Epidermal melanocyte (primary cell): ENCODE data around the gene FAM227A.

ENCODE experiments used
- DNase-seq: peaks from one replicate; pipeline ENCODE4 v3.0.0; 2011; ENCODE audit warnings: low spot score; ENCODE audit not compliant: insufficient read length

The FAM227A gene

DNA sequence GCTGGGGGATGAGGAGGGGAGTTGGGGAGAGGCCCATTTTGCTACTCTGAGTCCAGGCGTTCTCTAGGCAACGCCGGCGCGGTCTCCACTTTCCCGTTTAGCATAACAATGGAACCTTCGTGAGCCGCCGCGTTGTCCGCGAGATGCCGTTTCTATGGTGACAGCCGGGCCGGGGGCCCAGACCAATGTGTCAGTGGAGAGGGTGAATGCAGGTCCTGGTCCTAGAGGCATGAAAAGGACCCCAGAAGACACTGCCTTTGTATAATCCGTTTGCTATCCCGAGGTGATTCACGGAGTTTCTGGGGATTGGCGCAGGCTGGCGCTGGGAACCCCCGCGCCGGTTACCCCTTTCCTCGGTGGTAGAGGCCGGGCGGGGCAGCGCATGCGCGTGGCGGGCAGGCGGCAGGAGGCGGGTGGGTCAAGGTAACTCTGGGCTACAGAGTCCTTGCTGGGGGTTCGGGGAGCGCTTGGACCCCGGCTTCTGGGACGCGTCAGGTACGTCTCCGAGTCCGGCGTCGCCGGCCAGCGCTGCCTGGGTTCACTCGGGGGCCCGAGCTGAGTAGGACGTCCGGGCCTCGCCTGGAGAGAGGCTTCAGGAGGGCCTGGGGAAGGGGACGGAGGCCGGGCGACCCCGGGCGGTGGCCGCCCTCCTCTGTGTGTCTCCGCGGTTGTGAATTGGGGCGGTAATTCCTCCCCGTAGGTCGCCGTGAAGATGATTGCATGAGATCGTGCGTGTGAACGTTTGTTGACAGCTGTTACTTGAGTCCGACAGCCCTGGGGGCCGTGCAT, at the start of gene FAM227A, which contains the start of gene CBY1:
Gene FAM227A (minus strand): TSS at position 137 of the 789 bp plus-strand sequence. CDS start 6,224 bp downstream, outside the sequence.
Gene CBY1 (plus strand): TSS at position 383 of the 789 bp plus-strand sequence. CDS start 11,417 bp downstream, outside the sequence.
- peak; percentile 91 for DNase-seq

GRCh38 chr22:38705235-38706100, 49.3 kb upstream of the FAM227A start, which contains the start of gene GTPBP1:
Gene GTPBP1, plus strand, starts transcription at chr22:38705944. Its CDS starts 12 bp downstream, at chr22:38705956.
- DNase-seq, result peak; percentile 99

GRCh38 chr22:38704654-38705234, 48.6 kb upstream of the FAM227A start:
- DNase-seq, result no peak

- peak; percentile 63 for DNase-seq
These were observed 44.8 kb upstream of the FAM227A start, which contains the start of gene JOSD1 for GRCh38 chr22:38700789-38701628. Gene JOSD1, minus strand, starts transcription at chr22:38700943. Its CDS starts 956 bp downstream, at chr22:38699987.

GRCh38 chr22:38700270-38700788, 44.1 kb upstream of the FAM227A start:
- DNase-seq, result no peak

- DNase-seq, result no peak
These were observed 43.6 kb upstream of the FAM227A start for GRCh38 chr22:38699784-38700183.

- no peak for DNase-seq
These were observed 43.0 kb upstream of the FAM227A start for GRCh38 chr22:38699143-38699542.

DNA sequence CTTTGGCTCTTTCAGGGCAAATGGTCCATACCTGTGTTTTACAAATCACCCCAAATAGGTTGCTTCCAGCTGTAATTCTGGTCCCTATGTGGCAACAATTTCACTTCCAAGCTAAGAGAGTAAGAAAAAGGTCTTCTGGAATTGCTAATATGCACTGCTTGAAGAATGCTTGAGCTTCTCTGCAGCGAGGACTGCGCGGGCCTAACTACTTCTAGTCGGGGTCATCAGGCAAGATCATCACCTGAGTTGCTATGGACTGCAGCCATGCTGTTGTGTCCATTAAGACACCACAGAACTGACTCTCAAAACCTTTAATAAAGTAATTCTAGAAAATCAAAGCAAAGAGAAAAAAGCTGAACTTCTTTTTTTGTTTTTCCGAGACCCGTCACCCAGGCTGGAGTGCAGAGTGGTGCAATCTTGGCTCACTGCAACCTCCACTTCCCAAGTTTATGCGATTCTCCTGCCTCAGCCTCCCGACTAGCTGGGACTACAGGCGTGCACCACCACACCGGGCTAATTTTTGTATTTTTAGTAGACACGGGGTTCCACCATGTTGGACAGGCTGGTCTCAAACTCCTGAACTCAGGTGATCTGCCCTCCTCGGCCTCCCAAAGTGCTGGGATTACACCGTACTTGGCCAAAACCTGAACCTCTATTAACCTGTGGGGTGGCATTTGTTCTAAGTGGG, 42.4 kb upstream of the FAM227A start:
- DNase-seq, result no peak

GRCh38 chr22:38697425-38698089, 41.4 kb upstream of the FAM227A start:
- DNase-seq, result no peak

DNA sequence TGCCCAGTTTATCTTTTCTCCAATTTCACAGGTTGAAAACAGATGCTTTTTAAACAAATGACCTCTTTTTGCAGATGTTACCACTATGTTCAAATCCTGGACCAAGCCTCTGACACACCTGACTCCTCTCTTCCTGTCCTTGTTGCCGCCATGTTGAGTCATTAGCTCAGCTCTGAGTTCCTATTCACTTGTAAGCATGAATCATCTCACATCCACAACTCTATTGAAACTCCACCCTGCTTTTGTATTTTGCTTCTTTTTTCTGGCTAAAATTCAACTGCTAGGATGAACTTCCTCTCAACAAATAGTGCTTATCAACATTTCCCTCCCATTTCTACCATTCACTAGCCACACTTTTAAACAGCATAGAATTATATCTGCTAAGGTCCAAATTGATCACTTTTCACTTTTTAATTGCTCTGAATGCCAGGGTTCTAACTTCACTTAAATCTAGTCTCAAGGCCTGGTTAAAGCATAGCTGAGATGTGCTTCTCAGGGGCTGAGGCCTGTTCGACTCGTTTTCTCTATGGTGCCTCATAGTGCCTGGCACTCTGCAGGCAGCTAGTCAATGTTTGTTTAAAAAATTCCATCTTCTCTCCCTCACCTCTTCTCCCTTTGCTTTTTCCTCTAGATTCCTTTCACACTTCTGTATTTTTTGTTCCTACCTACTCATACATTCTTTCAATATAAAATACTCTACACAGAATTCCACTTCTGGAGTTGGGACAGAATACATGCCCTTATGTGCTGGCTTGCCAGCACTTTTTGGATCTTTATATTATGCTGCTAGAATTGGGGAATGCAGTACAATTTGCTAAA, 40.6 kb upstream of the FAM227A start:
- DNase-seq, result no peak

- DNase-seq, result no peak
These were observed 38.7 kb upstream of the FAM227A start for GRCh38 chr22:38694940-38695339.

- no peak for DNase-seq
These were observed 37.9 kb upstream of the FAM227A start for GRCh38 chr22:38694049-38694448.

DNA sequence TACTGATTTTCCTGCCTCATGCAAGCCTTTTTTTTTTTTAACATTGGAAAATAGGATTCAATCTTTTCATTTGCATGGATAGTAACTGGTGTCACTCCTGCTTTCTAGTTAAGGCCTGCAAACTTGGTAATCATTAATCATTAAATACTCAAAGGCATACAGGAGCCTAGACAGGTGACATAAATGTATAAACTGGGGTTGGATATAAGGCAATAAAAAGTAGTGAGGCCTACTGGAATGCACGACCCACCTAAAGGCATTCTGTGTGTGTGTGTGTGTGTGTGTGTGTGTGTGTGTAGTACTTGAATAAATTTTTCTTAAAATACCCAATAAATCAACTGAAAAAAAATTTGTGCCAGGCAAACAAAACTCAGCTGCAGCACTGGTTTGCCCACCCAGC, 33.5 kb upstream of the FAM227A start:
- no peak for DNase-seq

DNA sequence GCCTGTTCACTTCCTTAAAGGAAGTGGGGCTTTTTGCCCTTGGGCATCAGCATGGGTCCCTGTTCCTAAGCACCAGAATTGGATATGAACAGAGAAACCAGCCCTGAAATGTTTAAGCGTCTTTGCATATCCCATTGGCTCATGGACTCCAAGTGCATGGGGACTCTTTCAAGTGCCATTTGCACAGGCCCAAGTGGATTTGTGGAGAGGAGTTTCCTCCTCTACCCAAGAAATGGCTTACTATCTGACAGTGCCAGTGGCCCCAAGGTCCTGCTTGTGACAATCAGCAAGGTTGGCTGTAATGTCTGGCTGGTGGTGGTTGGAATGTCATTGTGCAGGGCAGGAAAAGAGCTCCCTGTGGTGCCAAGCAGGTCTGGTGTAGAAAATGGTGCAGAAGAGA, 29.6 kb upstream of the FAM227A start:
- no peak for DNase-seq

GRCh38 chr22:38684895-38685294, 28.7 kb upstream of the FAM227A start:
- DNase-seq, result no peak

- DNase-seq, result peak; percentile 95
These were observed 25.6 kb upstream of the FAM227A start, which contains the start of gene TOMM22 for GRCh38 chr22:38681582-38682335. Gene TOMM22, plus strand, starts transcription at chr22:38681957. Its CDS starts 22 bp downstream, at chr22:38681979.

- DNase-seq, result no peak
These were observed 19.6 kb upstream of the FAM227A start for GRCh38 chr22:38675833-38676232.

DNA sequence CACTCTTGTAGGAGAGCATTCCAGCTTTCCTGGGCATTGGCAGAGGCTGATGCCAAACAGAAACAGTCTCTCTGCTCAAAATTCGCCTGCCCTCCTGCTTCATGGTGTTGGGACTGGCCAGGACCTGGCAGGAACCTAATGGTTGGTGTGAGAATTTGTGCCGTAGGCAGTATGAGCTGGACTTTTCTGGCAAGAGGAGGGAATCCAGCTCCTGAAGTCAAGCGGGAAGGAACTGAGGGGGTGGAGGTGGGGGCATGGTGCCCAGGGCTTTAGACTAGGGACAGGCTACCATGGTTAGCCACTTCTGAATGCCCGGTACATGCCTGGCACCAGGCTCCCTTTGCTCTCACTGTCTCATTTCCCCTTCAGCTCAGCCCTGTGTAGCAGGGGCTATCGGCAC, 18.7 kb upstream of the FAM227A start:
- no peak for DNase-seq
